Aorta (tissue), 5 donors: ENCODE measurements around the gene SIGLEC1. TPM values are rescaled to one million over a fixed set of nuclear protein-coding genes. Genes with fewer than 3 reads are reported as not detected.

Experiments
- ATAC-seq: fragments of 200-7000 bp; cut with Tn5 transposase; one replicate; pipeline ENCODE4 v1.9.1; 2022; ENCODE audit warnings: moderate library complexity; ENCODE audit not compliant: low FRiP score
- DNase-seq, 2 donors: peaks; one replicate each; pipeline ENCODE4 v3.0.0-alpha.2; 2020
- H3K27ac ChIP-seq, 2 donors: one replicate each; pipeline ENCODE4 v1.5.1; 2013; ENCODE audit warnings: low read length in 2 of 2, mild to moderate bottlenecking in 2 of 2, moderate library complexity in 2 of 2, control low read depth in 1 of 2, inconsistent platforms in 1 of 2, low read depth in 1 of 2
- H3K27me3 ChIP-seq, 2 donors: one replicate each; pipeline ENCODE4 v1.6.1; 2013; ENCODE audit warnings: control low read depth in 1 of 2, low read length in 1 of 2, mild to moderate bottlenecking in 1 of 2, moderate library complexity in 1 of 2; ENCODE audit not compliant: insufficient read depth in 2 of 2, control insufficient read depth in 1 of 2
- H3K36me3 ChIP-seq, 2 donors: one replicate each; pipeline ENCODE4 v1.6.1; 2013; ENCODE audit warnings: control low read depth in 1 of 2, low read length in 1 of 2, mild to moderate bottlenecking in 1 of 2; ENCODE audit not compliant: insufficient read depth in 2 of 2, control insufficient read depth in 1 of 2
- H3K4me1 ChIP-seq, 2 donors: one replicate each; pipeline ENCODE4 v1.6.1; 2013; ENCODE audit warnings: low read length in 2 of 2, control low read depth in 1 of 2, mild to moderate bottlenecking in 1 of 2, moderate library complexity in 1 of 2; ENCODE audit not compliant: insufficient read depth in 2 of 2, control insufficient read depth in 1 of 2
- H3K4me3 ChIP-seq, 2 donors: one replicate each; pipeline ENCODE4 v1.5.1; 2013; ENCODE audit warnings: low read length in 2 of 2, control low read depth in 1 of 2, mild to moderate bottlenecking in 1 of 2
- H3K9me3 ChIP-seq: one replicate; pipeline ENCODE4 v1.6.1; 2013; ENCODE audit warnings: mild to moderate bottlenecking, low read length; ENCODE audit not compliant: control insufficient read depth
- whole genome bisulfite sequencing, 2 donors: extraction: QIAGEN DNeasy Blood & Tissue Kit; methylation state at CpG; one replicate each; pipeline ENCODE4 v1.1.7; 2013; 5-methylcytosine and 5-hydroxymethylcytosine counted together
- intact Hi-C, 2 donors: fragments of 100-400 bp; cut with DNase I; formaldehyde crosslinking; loops; one replicate each; pipeline versions ENCODE4 v1.14.2 to v1.15.0; 2022
- polyA plus RNA-seq, 2 donors: library from polyadenylated mRNA; stranded (reverse); fragments of 200-250 nt; gene quantifications; one replicate each; pipeline ENCODE4 v1.2.3, GENCODE V29; 2013
- total RNA-seq, 2 donors: library from RNA; stranded (reverse); fragmentation: NEBNext Ultra II Directional; extraction: Animal tissue kit (Norgen Biotek cat#: 25700); gene quantifications; one replicate each; pipeline ENCODE4 v1.2.1, GENCODE V29; 2021
- donor health status: healthy with polysubstance abuse.
- donor health status: Bipolar disorder and iron deficiency.
- donor health status: DM: no; HTN: no; CAD: no.
- donor health status: DM: no; HTN: no; CAD: no.
- donor health status: DM: yes; HTN: yes; CAD: no.

The SIGLEC1 gene
- total and polyA plus RNA-seq, 4 donors = 2.8 to 55.8 (median 10.7) TPM

DNA sequence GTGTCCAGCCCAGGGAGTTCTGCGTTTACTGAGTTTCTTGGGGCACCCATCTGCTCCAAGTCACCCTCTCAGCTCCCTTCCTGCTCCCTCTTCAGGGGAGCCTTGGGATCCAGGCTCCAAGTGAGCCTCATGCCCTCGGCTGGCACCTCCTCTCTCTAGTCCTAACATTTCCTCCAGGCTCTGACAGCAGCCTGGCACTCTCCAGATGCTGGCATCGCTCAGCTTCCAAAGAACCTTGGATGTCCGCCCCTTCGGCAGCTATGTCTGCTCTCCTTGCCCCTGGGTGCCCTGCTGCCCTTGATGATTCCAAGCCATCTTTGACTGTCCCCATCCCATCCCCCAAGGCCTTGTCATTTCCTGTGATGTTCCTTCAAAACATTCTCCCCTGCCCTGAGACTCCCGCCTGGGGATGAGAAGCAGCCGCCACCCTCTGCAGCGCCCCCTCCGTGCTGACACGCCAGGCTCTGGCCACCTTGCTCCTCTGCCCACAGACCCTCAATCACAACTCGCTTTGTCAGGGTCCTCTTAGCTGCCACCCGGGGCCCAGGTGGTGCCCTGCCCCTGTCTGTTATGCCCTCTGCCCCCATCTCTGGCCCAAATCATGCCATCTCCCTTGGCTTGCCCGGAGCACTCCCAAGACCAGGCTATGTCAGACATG, 42.6 kb downstream of the SIGLEC1 start:
- H3K9me3 ChIP-seq = no peaks in the 10 kb centered on the region
- ATAC-seq (no peak), DNase-seq (no peak)
- intact Hi-C loops = loop anchor here in 1 of 2 donors (10.0 kb wide), 1 partner anchor 175 kb away; the partner anchor contains the start of gene MAVS
- no peaks in the 10 kb centered on the region for H3K36me3 ChIP-seq
- 59 to 69% methylated on average over 13 of the region's 13 CpGs for WGBS, 2 donors
- H3K4me1 ChIP-seq = no peaks in the 10 kb centered on the region
- H3K4me3 ChIP-seq = no peak overlapping the region
- no peak overlapping the region for H3K27ac ChIP-seq
- no peaks in the 10 kb centered on the region for H3K27me3 ChIP-seq

DNA sequence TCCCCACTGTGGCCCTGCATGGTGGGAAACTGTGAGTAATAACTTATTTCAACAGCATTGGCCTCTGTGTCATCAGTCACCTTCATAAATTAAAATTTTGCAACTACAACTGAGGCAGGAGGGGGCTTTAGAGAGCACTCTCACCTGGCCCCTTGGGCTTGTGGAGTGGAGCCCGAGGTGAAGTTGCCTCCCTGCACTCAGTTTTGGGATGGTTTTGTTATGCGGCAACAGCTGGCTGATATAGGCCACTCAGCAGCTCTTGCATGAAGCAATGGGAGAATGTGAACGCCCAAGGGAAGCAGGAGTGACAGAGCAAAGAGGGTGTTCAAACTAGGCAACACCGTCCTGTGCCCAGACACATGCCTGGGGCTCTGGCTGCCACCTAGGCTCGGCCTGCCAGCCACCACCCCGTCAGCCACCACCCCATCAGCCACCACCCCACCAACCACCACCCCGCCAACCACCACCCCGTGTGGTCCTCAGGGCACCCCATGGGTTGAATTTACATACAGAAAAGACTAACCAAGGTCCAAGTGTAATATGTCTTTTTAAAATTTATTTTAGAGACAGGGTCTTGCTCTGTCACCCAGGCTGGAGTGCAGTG, 44.9 kb downstream of the SIGLEC1 start:
- Histone ChIP-seq H3K27me3 (no peaks in the 10 kb centered on the region), H3K4me3 (no peak overlapping the region), H3K36me3 (no peaks in the 10 kb centered on the region), H3K4me1 (no peaks in the 10 kb centered on the region), H3K9me3 (no peaks in the 10 kb centered on the region), H3K27ac (no peak overlapping the region)
- WGBS, 2 donors = 94 to 96% methylated on average over 8 of the region's 8 CpGs
- DNase-seq = peak in 1 of 2 donors; percentile 33
- intact Hi-C loops = no loop called here
- no peak for ATAC-seq

DNA sequence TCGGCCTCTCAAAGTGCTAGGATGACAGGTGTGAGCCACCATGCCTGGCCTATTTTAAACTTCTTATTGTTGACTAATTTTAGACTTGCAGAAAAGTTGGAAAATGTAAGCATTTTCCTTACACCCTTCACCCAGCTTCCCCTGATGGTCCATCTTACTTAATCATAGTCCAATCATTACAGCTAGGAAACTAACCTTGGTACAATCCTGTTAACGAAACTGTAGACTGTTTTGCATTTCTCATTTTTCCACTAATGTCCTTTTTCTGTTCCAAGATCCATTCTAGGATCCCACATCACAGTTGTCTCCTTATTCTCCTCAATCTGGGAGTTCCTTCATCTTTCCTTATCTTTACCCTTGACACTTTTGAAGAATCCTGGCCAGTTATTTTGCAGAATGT, 48.5 kb downstream of the SIGLEC1 start:
- ATAC-seq (no peak), DNase-seq (no peak)
- Histone ChIP-seq H3K27ac (no peak overlapping the region), H3K27me3 (no peaks in the 10 kb centered on the region), H3K36me3 (no peaks in the 10 kb centered on the region), H3K4me3 (no peak overlapping the region), H3K4me1 (no peaks in the 10 kb centered on the region), H3K9me3 (no peaks in the 10 kb centered on the region)
- 89 to 93% methylated on average over 2 of the region's 2 CpGs for WGBS, 2 donors
- intact Hi-C loops = no loop called here

DNA sequence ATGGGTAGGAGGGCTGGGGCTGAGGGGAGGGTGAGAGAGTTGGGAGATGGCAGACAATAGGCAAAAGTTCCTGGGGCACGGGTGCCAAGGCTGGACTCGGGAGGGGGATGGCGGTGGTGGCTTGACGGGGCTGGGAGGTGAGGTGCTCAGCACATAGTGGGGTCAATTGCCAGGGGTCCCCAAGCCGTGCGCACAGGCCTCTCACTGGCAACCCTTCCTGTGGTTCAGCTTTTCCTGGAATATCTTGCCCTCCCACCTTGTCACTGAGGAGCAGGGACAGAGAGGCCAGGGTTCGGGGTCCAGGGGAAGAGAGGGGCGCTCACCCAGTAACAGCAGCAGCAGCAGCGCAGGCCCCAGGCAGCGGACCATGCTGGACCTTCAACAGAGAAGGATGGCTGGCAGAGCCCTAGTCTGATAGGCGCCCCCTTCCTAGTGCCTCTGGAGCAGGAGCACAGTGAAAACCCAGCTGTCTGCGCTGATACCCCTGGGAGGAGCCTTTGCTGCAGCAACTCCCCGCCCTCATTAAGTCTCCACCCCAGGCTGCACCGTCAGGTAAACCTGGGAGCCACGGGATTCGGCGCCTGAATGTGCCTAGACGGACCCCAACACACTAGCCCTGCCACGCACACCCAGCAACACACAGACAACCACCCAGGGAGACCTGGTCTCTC, 49.2 kb downstream of the SIGLEC1 start, which contains the start of gene GFRA4:
GFRA4 (minus strand) TSS at position 369 of the 671 bp plus-strand sequence; CDS start at position 369, 0 bp downstream.
- no peaks in the 10 kb centered on the region for H3K36me3 ChIP-seq
- ATAC-seq (no peak), DNase-seq (peak in 1 of 2 donors; percentile 45)
- WGBS, 2 donors = 70 to 71% methylated on average over 18 to 19 of the region's 19 CpGs
- no peak within 1 kb of the TSS for H3K4me3 ChIP-seq
- H3K4me1 ChIP-seq = no peaks in the 10 kb centered on the region
- intact Hi-C loops = no loop called here
- H3K27ac ChIP-seq = no peak within 1 kb of the TSS
- no peaks in the 10 kb centered on the region for H3K9me3 ChIP-seq
- no peaks in the 10 kb centered on the region for H3K27me3 ChIP-seq

Other genes starting within 250 kb of the SIGLEC1 start
- gene ATRN, start 241.6 kb downstream of the SIGLEC1 start, total RNA-seq = 10 to 100 TPM; 25.7 to 33.4 TPM
- 1 to 10 TPM; 4.0 to 7.1 TPM for gene ATRN, start 241.6 kb downstream of the SIGLEC1 start, polyA plus RNA-seq
- not detected for gene GFRA4, start 49.2 kb downstream of the SIGLEC1 start, total RNA-seq
- gene GFRA4, start 49.2 kb downstream of the SIGLEC1 start, polyA plus RNA-seq = not detected
- gene ADAM33, start 30.6 kb downstream of the SIGLEC1 start, total RNA-seq = 10 to 100 TPM; 39.8 to 96.8 TPM
- gene ADAM33, start 30.6 kb downstream of the SIGLEC1 start, polyA plus RNA-seq = 100 to 1,000 TPM in 1 of 2 donors, 10 to 100 TPM in 1; 36.9 to 352 TPM
- gene HSPA12B, start 20.1 kb upstream of the SIGLEC1 start, total RNA-seq = 10 to 100 TPM; 10.8 to 21.2 TPM
- 1 to 10 TPM in 1 of 2 donors, under 1 TPM in 1; 0.25 to 2.3 TPM for gene HSPA12B, start 20.1 kb upstream of the SIGLEC1 start, polyA plus RNA-seq
- 10 to 100 TPM; 13.9 to 21.1 TPM for gene ADISSP, start 55.2 kb upstream of the SIGLEC1 start, total RNA-seq
- 10 to 100 TPM in 1 of 2 donors, 1 to 10 TPM in 1; 8.5 to 14.0 TPM for gene ADISSP, start 55.2 kb upstream of the SIGLEC1 start, polyA plus RNA-seq
- not detected for gene SPEF1, start 68.8 kb upstream of the SIGLEC1 start, total RNA-seq
- gene SPEF1, start 68.8 kb upstream of the SIGLEC1 start, polyA plus RNA-seq = under 1 TPM in 1 of 2 donors, not detected in 1; 0.90 TPM
- gene CENPB, start 74.1 kb upstream of the SIGLEC1 start, total RNA-seq = 10 to 100 TPM; 79.7 to 89.4 TPM
- 10 to 100 TPM; 44.7 to 86.8 TPM for gene CENPB, start 74.1 kb upstream of the SIGLEC1 start, polyA plus RNA-seq
- 10 to 100 TPM; 29.6 to 56.3 TPM for gene CDC25B, start 83.7 kb upstream of the SIGLEC1 start, total RNA-seq
- gene CDC25B, start 83.7 kb upstream of the SIGLEC1 start, polyA plus RNA-seq = 10 to 100 TPM in 1 of 2 donors, 1 to 10 TPM in 1; 9.9 to 87.5 TPM
- gene AP5S1, start 107.9 kb upstream of the SIGLEC1 start, total RNA-seq = 10 to 100 TPM in 1 of 2 donors, 1 to 10 TPM in 1; 9.9 to 12.3 TPM
- gene AP5S1, start 107.9 kb upstream of the SIGLEC1 start, polyA plus RNA-seq = 1 to 10 TPM; 4.4 to 5.9 TPM
- gene MAVS, start 134.2 kb upstream of the SIGLEC1 start, total RNA-seq = 10 to 100 TPM; 33.4 to 36.1 TPM
- 10 to 100 TPM; 11.1 to 14.6 TPM for gene MAVS, start 134.2 kb upstream of the SIGLEC1 start, polyA plus RNA-seq
- gene PANK2, start 176.8 kb upstream of the SIGLEC1 start, total RNA-seq = 10 to 100 TPM; 45.7 to 53.2 TPM
- gene PANK2, start 176.8 kb upstream of the SIGLEC1 start, polyA plus RNA-seq = 10 to 100 TPM; 21.4 to 45.3 TPM